Cardiac fibroblast (primary cell): Measurements from ENCODE around the gene TAF11L6.
A peak's percentile ranks its signal among the peaks of the same experiment; 100 is the strongest.
"Not testable (repeated sequence)": the region's sequence is repeated elsewhere in the genome, so short reads cannot be mapped to it uniquely, and the experiment has no call there.

ENCODE experiments used
- DNase-seq, 2 donors: peaks; one replicate each; pipeline versions ENCODE4 v3.0.0 to v3.0.0-alpha.2; 2010; ENCODE audit warnings: low read depth in 2 of 2
- H3K4me3 ChIP-seq, 2 donors: replicated peaks in 1 of 2; 1 replicate in 1 of 2; 2 replicates in 1 of 2; pipeline ENCODE4 v1.5.1; 2011; ENCODE audit warnings: low read depth in 2 of 2, low read length in 2 of 2, mild to moderate bottlenecking in 2 of 2, moderate library complexity in 1 of 2
- TF ChIP-seq, protein P1 (sequence below): IDR thresholded peaks from one replicate; pipeline ENCODE4 v1.5.1; 2011; ENCODE audit warnings: low read depth, mild to moderate bottlenecking, low read length, inconsistent platforms

TAF11L6 gene

GRCh38 chr5:17511775-17512325, 16.6 kb upstream of the TAF11L6 start:
- no peak overlapping the region for H3K4me3 ChIP-seq
- TF ChIP-seq, protein P1, sequence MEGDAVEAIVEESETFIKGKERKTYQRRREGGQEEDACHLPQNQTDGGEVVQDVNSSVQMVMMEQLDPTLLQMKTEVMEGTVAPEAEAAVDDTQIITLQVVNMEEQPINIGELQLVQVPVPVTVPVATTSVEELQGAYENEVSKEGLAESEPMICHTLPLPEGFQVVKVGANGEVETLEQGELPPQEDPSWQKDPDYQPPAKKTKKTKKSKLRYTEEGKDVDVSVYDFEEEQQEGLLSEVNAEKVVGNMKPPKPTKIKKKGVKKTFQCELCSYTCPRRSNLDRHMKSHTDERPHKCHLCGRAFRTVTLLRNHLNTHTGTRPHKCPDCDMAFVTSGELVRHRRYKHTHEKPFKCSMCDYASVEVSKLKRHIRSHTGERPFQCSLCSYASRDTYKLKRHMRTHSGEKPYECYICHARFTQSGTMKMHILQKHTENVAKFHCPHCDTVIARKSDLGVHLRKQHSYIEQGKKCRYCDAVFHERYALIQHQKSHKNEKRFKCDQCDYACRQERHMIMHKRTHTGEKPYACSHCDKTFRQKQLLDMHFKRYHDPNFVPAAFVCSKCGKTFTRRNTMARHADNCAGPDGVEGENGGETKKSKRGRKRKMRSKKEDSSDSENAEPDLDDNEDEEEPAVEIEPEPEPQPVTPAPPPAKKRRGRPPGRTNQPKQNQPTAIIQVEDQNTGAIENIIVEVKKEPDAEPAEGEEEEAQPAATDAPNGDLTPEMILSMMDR = no peak
- no peak for DNase-seq

DNA sequence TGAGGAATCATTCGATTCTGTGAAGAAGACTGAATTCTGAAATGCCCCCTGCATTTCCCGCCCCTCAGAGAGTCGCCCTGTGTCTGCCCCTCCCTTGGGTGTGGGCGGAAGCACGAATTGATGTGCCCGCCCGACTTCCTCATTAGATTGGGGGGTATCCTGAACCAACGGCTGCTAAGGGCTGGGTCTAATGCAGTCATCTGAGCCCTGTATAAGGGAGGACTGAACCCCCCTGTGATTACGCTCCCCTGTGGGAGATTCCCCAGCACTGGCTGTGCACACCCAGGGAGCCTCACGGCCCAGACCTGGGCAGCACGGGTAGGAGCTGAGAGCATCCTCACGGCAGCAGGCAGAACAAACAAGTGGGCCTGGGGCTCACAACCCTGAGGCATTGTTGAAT, 10.9 kb upstream of the TAF11L6 start:
- DNase-seq, H3K4me3 ChIP-seq: not testable (repeated sequence)

DNA sequence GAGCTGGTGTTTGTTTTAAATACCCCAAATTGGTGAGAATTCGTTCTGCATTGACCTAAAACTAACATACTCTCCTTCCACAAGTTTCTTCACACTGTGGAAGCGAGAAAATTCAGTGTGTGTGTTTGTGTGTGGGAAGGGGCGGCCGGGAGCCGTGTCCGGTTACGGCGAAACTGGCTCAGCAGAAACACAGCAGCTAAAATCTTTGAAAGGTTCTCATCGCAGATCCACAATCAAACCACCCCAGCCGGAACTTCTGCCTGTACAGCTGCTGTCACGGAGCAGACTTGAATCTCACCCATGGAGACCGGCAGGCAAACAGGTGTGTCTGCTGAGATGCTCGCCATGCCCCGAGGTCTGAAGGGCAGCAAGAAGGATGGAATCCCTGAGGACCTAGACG, 10.4 kb upstream of the TAF11L6 start, which contains the start of gene TAF11L3:
TAF11L3 (plus strand) TSS at position 301 of the 400 bp plus-strand sequence.
- not testable (repeated sequence) for H3K4me3 ChIP-seq, DNase-seq

DNA sequence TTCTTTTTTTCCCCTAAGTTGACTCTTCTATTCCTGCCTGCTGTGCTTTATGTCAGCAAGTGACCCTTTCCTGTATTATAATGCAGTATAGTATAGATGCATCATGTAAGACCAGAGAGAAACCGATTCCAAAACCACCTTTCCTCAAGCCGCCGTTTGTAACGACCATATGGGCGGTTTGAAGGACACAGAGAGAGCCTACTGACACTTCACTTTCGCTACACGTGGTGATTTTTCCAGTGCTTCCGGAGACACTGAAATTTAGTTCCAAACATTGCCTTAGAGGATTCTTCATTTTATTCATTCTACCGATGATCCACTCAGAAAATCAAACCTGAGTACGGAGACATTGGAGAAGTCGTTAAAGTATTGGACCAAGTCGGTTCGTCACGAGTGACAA, 9.0 kb upstream of the TAF11L6 start:
- not testable (repeated sequence) for H3K4me3 ChIP-seq, DNase-seq

GRCh38 chr5:17521501-17521900, 7.0 kb upstream of the TAF11L6 start, which contains the start of gene TAF11L4:
Gene TAF11L4, plus strand, starts transcription at chr5:17521801.
- DNase-seq, H3K4me3 ChIP-seq: not testable (repeated sequence)

DNA sequence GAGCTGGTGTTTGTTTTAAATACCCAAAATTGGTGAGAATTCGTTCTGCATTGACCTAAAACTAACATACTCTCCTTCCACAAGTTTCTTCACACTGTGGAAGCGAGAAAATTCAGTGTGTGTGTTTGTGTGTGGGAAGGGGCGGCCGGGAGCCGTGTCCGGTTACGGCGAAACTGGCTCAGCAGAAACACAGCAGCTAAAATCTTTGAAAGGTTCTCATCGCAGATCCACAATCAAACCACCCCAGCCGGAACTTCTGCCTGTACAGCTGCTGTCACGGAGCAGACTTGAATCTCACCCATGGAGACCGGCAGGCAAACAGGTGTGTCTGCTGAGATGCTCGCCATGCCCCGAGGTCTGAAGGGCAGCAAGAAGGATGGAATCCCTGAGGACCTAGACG, 3.5 kb upstream of the TAF11L6 start, which contains the start of gene TAF11L5:
TAF11L5 (plus strand) TSS at position 301 of the 400 bp plus-strand sequence.
- not testable (repeated sequence) for H3K4me3 ChIP-seq, DNase-seq

- DNase-seq = peak; percentile 0 to 5
Measured at GRCh38 chr5:17526504-17526903, 2.0 kb upstream of the TAF11L6 start.

More at GRCh38 chr5:17526504-17526903, 2.0 kb upstream of the TAF11L6 start:
- not testable (repeated sequence) for H3K4me3 ChIP-seq
